Kidney epithelial cell (primary cell): ENCODE data around the gene KRTAP10-4. TPM values are rescaled to one million over a fixed set of nuclear protein-coding genes. Genes with fewer than 3 reads are reported as not detected.
"Not testable (repeated sequence)": the region's sequence is repeated elsewhere in the genome, so short reads cannot be mapped to it uniquely, and the experiment has no call there.

Experiments
- DNase-seq: peaks from one replicate; pipeline ENCODE4 v3.0.0-alpha.2; 2010; ENCODE audit warnings: low read depth
- H3K27me3 ChIP-seq: 2 replicates; pipeline ENCODE4 v1.6.0; 2011; ENCODE audit warnings: low read length; ENCODE audit not compliant: control insufficient read depth, insufficient read depth
- H3K36me3 ChIP-seq: 2 replicates; pipeline ENCODE4 v1.5.1; 2011; ENCODE audit warnings: low read length; ENCODE audit not compliant: control insufficient read depth, insufficient read depth
- H3K4me3 ChIP-seq: 2 replicates; pipeline ENCODE4 v1.5.1; 2011; ENCODE audit warnings: low read depth, mild to moderate bottlenecking, control low read depth, low read length
- total RNA-seq: library from RNA; depleted of rRNA; stranded (reverse); fragments of >200 nt; gene quantifications from 2 replicates; pipeline ENCODE4 v1.2.3, GENCODE V29; 2015
- TF ChIP-seq, protein P1 (sequence below): IDR thresholded peaks from 2 replicates; pipeline ENCODE4 v1.5.1; 2011; ENCODE audit warnings: mild to moderate bottlenecking, moderate library complexity, low read length, control low read depth, inconsistent platforms; ENCODE audit not compliant: insufficient read depth, poor library complexity, severe bottlenecking

Gene KRTAP10-4
- total RNA-seq, 1 donor from 2014 or later = not detected

DNA sequence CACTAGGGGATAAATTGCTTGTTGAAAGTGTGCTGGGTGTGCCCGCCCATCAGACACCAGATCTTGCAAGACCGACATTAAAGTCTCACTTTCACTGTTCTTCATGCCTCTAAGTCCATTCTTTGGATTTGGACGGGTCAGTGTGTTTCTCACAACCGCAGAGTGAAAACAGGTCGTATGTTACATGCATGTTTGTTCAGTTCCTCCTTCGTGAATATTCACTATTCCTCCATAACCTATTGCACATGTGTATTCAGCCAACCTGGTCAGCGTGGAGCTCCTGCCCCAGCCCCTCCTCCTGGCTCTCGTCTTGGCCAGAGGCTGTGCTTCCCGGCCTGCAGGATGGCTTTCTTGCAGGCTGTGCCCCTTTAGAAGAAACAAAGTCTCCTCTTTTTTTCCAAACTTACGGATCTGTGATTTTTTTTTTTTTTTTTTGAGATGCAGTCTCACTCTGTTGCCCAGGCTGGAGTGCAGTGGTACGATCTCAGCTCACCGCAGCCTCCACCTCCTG lies 20.9 kb downstream of the KRTAP10-4 start:
- TF ChIP-seq, protein P1, sequence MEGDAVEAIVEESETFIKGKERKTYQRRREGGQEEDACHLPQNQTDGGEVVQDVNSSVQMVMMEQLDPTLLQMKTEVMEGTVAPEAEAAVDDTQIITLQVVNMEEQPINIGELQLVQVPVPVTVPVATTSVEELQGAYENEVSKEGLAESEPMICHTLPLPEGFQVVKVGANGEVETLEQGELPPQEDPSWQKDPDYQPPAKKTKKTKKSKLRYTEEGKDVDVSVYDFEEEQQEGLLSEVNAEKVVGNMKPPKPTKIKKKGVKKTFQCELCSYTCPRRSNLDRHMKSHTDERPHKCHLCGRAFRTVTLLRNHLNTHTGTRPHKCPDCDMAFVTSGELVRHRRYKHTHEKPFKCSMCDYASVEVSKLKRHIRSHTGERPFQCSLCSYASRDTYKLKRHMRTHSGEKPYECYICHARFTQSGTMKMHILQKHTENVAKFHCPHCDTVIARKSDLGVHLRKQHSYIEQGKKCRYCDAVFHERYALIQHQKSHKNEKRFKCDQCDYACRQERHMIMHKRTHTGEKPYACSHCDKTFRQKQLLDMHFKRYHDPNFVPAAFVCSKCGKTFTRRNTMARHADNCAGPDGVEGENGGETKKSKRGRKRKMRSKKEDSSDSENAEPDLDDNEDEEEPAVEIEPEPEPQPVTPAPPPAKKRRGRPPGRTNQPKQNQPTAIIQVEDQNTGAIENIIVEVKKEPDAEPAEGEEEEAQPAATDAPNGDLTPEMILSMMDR = no peak
- Histone ChIP-seq H3K36me3 (no peaks in the 10 kb centered on the region), H3K4me3 (no peak overlapping the region), H3K27me3 (peaks cover 14% of the 10 kb centered on the region)
- DNase-seq = no peak

- H3K4me3 ChIP-seq = no peak overlapping the region
- no peaks in the 10 kb centered on the region for H3K36me3 ChIP-seq
- TF ChIP-seq, protein P1 = no peak
- H3K27me3 ChIP-seq = peaks cover 14% of the 10 kb centered on the region
- DNase-seq = no peak
These were observed 22.0 kb downstream of the KRTAP10-4 start for GRCh38 chr21:44595524-44595923.

- H3K36me3 ChIP-seq = no peaks in the 10 kb centered on the region
- peak; percentile 43 for DNase-seq
- H3K27me3 ChIP-seq = peaks cover 14% of the 10 kb centered on the region
- H3K4me3 ChIP-seq = no peak overlapping the region
- TF ChIP-seq, protein P1 = peak; percentile 4
These were observed 22.7 kb downstream of the KRTAP10-4 start for GRCh38 chr21:44596068-44596725.

GRCh38 chr21:44598061-44598460 lies 24.5 kb downstream of the KRTAP10-4 start:
- TF ChIP-seq, protein P1 = no peak
- no peak for DNase-seq
- Histone ChIP-seq H3K27me3 (peaks cover 6% of the 10 kb centered on the region), H3K4me3 (no peak overlapping the region), H3K36me3 (no peaks in the 10 kb centered on the region)

DNA sequence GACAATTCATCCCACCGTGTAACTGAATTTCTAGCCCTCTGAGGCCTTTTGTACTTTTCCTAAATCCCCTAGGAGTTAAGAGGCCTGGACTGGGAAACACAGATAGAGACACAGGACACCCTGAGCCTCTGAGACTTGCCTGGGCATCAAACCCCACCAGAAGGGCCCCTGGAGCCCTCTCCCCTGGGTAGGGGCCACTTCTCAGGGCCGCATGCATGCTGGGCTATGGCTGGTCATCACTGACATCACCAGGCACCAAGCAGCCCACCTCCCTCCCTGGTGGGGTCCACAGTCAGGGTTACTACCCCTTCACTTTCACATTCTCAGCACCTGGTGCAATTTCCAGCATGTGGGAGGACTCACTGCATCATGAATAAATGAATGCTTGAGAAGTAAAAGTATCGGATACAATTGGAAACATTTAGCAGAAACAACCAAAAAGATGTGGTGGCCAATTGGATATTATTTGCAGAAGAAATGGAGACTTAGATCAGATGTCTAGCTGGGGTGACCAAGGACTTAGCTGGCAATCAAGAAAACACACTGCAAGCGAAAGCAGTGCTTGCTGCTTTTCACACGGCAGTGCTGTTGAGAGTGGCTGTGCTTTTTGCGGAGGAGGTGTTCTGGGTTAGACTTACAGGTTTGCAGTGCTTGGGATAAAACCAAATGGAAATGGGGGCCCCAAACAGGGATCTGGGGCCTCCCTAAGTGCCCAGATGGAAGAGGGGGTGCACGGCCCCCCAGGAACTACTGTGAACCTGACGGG lies 25.9 kb downstream of the KRTAP10-4 start:
- Histone ChIP-seq H3K36me3 (no peaks in the 10 kb centered on the region), H3K27me3 (no peaks in the 10 kb centered on the region), H3K4me3 (no peak overlapping the region)
- no peak for DNase-seq
- TF ChIP-seq, protein P1 = no peak

GRCh38 chr21:44600118-44600978 lies 26.8 kb downstream of the KRTAP10-4 start, which contains the start of gene KRTAP10-7:
TSS of gene KRTAP10-7 (plus strand) at chr21:44600597. CDS start at chr21:44600622, 25 bp downstream.
- not testable (repeated sequence) for H3K36me3 ChIP-seq, H3K4me3 ChIP-seq, H3K27me3 ChIP-seq, DNase-seq

- H3K4me3 ChIP-seq, H3K27me3 ChIP-seq, H3K36me3 ChIP-seq, DNase-seq: not testable (repeated sequence)
These were observed 27.6 kb downstream of the KRTAP10-4 start for GRCh38 chr21:44601091-44601490.
